ENCODE results near the gene CLCN3. TPM values are rescaled to one million over a fixed set of nuclear protein-coding genes. Genes with fewer than 3 reads are reported as not detected.

CLCN3 gene
- total and polyA plus RNA-seq, 2 of the 13 experiments (the other 11 are each of a cell fraction or from before 2014, with no cell fraction given) = 13.6 to 23.7 TPM

DNA sequence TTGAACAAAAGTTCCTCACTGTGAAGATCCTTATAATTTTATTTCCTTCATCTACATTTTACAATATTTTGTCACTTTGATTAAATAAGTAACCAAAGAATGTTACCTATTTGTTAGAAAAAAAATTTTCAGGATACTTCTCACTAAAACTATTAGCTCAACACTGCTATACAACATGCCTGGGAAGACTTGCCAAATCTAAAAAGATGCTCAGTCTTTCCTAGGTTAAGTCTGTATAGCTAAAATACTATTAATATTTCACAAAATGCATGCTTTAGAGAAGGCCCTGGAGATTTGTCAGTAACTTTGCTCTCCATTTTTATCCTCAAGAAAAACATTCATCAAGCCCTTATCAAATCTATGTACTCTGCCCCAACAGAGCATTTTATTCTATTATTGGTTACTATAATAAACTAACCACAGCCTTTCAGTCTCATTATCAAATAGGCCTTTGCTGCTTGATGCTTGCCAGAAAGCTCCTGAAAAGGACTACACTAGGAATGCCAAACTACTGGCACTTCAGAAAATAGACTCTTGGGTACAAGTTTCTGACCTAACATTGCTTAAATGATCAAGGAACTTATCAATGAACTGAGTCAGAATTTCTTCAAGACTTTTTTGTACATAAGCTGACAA, 25.7 kb upstream of the CLCN3 start (continued):
- TF ChIP-seq ZNF124 (CRISPR knock-in tag; IDR thresholded peaks at IDR 0.05) = no peak
- TF ChIP-seq ZSCAN29 (CRISPR knock-in tag; conservative IDR thresholded peaks at IDR 0.05) = no peak
- no peak for TF ChIP-seq PAWR (CRISPR knock-in tag; IDR thresholded peaks at IDR 0.05; ENCODE audit: borderline replicate concordance)
- TF ChIP-seq, protein P1, sequence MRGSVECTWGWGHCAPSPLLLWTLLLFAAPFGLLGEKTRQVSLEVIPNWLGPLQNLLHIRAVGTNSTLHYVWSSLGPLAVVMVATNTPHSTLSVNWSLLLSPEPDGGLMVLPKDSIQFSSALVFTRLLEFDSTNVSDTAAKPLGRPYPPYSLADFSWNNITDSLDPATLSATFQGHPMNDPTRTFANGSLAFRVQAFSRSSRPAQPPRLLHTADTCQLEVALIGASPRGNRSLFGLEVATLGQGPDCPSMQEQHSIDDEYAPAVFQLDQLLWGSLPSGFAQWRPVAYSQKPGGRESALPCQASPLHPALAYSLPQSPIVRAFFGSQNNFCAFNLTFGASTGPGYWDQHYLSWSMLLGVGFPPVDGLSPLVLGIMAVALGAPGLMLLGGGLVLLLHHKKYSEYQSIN (CRISPR knock-in tag; IDR thresholded peaks at IDR 0.05; ENCODE audit: borderline replicate concordance) = no peak

DNA sequence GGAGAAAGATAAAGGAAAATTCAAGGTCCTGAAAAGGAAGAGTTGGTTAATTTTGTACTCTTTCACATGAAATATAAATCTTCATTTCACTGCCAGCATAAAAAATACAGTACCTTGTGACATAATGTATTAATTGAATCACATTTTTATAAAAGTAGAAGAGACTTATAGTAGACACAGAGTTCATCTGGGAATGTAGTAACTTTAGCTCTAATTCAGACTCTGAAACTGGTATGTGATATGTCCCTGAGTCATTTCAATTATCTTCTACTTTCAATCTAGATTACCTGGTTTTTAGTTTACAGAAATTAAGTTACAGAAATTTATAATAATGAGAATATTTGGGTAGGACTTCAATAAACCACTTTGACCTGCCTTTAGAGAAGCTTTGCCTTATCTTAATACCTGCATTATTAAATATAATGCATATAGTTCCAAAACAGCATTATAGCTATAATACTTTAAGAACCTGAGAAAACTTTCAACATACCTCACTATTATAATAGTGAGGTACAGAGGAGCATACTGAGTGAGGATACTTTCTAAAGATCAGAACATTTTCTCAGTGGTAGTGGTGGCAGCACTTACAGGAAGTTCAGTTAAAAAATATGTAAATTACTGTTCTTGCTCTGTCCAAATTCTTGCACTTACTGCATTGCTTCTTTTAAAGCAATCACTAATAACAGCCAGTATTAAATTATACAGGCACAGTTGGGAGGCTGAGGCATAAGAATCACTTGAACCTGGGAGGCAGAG, 19.2 kb upstream of the CLCN3 start:
- H3K27ac ChIP-seq (ENCODE audit: extremely low read length, insufficient read depth, low read length) = no peak overlapping the region
- no peaks in the 10 kb centered on the region for H4K20me1 ChIP-seq (ENCODE audit: insufficient read depth, low read length)
- no peak overlapping the region for H2AFZ ChIP-seq (ENCODE audit: low read length)
- no peak overlapping the region for H3K9ac ChIP-seq (ENCODE audit: insufficient read depth, low read depth, low read length)
- ChIA-PET POLR2A (no interaction called here), CTCF (ENCODE audit: low intra/inter-chr PET ratio, low total read pairs) (no interaction called here)
- no peaks in the 10 kb centered on the region; a peak in 1 of 5 replicates for H3K27me3 ChIP-seq (ENCODE audit: control insufficient read depth in 1 of 2, insufficient read depth in 2 of 2, low read length in 2 of 2)
- no peaks in the 10 kb centered on the region for H3K4me1 ChIP-seq (ENCODE audit: insufficient read depth, low read length)
- FAIRE-seq = no peak
- no TSS peak for BruUV-seq (replicated peaks)
- in situ Hi-C loops (cut with HindIII; ENCODE audit: extremely low pct_ligation_motif_present, low pct_unique_long_range_greater_than_20kb) = loop anchor here (25.0 kb wide), 1 partner anchor 486 kb away; the partner anchor contains the start of gene AADAT
- H3K79me2 ChIP-seq (ENCODE audit: insufficient read depth, low read length) = no peaks in the 10 kb centered on the region
- intact Hi-C loops (cut with micrococcal nuclease; ENCODE audit: unreplicated experiment) = no loop called here
- H3K4me3 ChIP-seq (replicated peaks in 1 of 3; ENCODE audit: insufficient read depth in 1 of 3, low read depth in 2 of 3, low read length in 3 of 3) = no peak overlapping the region
- no peak for DNase-seq (ENCODE audit: low spot score)
- no peak overlapping the region for H3K4me2 ChIP-seq (ENCODE audit: low read depth, low read length)
- ATAC-seq = no peak
- no peaks in the 10 kb centered on the region for H3K9me3 ChIP-seq (ENCODE audit: low read length)
- peaks cover 0 to 15% of the 10 kb centered on the region in 2 experiments; a peak in 2 of 5 replicates for H3K36me3 ChIP-seq (replicated peaks in 1 of 2; ENCODE audit: control insufficient read depth in 1 of 2, insufficient read depth in 2 of 2, low read length in 2 of 2)
- TF ChIP-seq, protein P2, sequence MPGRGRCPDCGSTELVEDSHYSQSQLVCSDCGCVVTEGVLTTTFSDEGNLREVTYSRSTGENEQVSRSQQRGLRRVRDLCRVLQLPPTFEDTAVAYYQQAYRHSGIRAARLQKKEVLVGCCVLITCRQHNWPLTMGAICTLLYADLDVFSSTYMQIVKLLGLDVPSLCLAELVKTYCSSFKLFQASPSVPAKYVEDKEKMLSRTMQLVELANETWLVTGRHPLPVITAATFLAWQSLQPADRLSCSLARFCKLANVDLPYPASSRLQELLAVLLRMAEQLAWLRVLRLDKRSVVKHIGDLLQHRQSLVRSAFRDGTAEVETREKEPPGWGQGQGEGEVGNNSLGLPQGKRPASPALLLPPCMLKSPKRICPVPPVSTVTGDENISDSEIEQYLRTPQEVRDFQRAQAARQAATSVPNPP (CRISPR knock-in tag; IDR thresholded peaks at IDR 0.05) = no peak
- TF ChIP-seq MYNN (CRISPR knock-in tag; IDR thresholded peaks at IDR 0.05; ENCODE audit: low read depth) (no peak), ZNF207 (IDR thresholded peaks at IDR 0.05; ENCODE audit: borderline replicate concordance) (no peak), ZNF737 (CRISPR knock-in tag; IDR thresholded peaks at IDR 0.05; ENCODE audit: borderline replicate concordance) (no peak), GATAD2A (CRISPR knock-in tag; IDR thresholded peaks at IDR 0.05) (no peak), TBP (CRISPR knock-in tag; IDR thresholded peaks at IDR 0.05) (no peak), ZFY (CRISPR knock-in tag; IDR thresholded peaks at IDR 0.05) (no peak), ZNF607 (CRISPR knock-in tag; IDR thresholded peaks at IDR 0.05; ENCODE audit: borderline replicate concordance) (no peak), ZNF17 (CRISPR knock-in tag; IDR thresholded peaks at IDR 0.05) (no peak)
- TF ChIP-seq, protein P3, sequence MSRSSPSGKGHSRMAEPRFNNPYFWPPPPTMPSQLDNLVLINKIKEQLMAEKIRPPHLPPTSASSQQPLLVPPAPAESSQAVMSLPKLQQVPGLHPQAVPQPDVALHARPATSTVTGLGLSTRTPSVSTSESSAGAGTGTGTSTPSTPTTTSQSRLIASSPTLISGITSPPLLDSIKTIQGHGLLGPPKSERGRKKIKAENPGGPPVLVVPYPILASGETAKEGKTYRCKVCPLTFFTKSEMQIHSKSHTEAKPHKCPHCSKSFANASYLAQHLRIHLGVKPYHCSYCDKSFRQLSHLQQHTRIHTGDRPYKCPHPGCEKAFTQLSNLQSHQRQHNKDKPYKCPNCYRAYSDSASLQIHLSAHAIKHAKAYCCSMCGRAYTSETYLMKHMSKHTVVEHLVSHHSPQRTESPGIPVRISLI (CRISPR knock-in tag; IDR thresholded peaks at IDR 0.05; ENCODE audit: borderline replicate concordance) = no peak
- TF ChIP-seq, protein P4, sequence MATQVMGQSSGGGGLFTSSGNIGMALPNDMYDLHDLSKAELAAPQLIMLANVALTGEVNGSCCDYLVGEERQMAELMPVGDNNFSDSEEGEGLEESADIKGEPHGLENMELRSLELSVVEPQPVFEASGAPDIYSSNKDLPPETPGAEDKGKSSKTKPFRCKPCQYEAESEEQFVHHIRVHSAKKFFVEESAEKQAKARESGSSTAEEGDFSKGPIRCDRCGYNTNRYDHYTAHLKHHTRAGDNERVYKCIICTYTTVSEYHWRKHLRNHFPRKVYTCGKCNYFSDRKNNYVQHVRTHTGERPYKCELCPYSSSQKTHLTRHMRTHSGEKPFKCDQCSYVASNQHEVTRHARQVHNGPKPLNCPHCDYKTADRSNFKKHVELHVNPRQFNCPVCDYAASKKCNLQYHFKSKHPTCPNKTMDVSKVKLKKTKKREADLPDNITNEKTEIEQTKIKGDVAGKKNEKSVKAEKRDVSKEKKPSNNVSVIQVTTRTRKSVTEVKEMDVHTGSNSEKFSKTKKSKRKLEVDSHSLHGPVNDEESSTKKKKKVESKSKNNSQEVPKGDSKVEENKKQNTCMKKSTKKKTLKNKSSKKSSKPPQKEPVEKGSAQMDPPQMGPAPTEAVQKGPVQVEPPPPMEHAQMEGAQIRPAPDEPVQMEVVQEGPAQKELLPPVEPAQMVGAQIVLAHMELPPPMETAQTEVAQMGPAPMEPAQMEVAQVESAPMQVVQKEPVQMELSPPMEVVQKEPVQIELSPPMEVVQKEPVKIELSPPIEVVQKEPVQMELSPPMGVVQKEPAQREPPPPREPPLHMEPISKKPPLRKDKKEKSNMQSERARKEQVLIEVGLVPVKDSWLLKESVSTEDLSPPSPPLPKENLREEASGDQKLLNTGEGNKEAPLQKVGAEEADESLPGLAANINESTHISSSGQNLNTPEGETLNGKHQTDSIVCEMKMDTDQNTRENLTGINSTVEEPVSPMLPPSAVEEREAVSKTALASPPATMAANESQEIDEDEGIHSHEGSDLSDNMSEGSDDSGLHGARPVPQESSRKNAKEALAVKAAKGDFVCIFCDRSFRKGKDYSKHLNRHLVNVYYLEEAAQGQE (IDR thresholded peaks at IDR 0.05; ENCODE audit: borderline replicate concordance in 1 of 2, low read depth in 1 of 2, low read length in 2 of 2) = no peak

Data from HepG2 (cell line).